Measurements from ENCODE around the gene C1orf74. TPM values are rescaled to one million over a fixed set of nuclear protein-coding genes. Genes with fewer than 3 reads are reported as not detected.
A peak's percentile ranks its signal among the peaks of the same experiment; 100 is the strongest.

C1orf74 gene
- total RNA-seq, 1 donor from 2014 or later: 2.7 TPM

GRCh38 chr1:209759829-209760359 is 24.5 kb downstream of the C1orf74 start:
- no peak overlapping the region for H3K27ac Mint-ChIP-seq (ENCODE audit: unreplicated experiment)

GRCh38 chr1:209758400-209758799 is 26.0 kb downstream of the C1orf74 start:
- no peaks in the 10 kb centered on the region for H3K36me3 Mint-ChIP-seq (ENCODE audit: low read depth)
- TF ChIP-seq CTCF (conservative IDR thresholded peaks at IDR 0.05): no peak
- H3K9me3 Mint-ChIP-seq: no peaks in the 10 kb centered on the region
- DNase-seq (ENCODE audit: low read depth, low spot score): no peak
- peaks cover 36% of the 10 kb centered on the region for H3K27me3 Mint-ChIP-seq (ENCODE audit: low read depth)
- no peaks in the 10 kb centered on the region for H3K4me1 Mint-ChIP-seq
- H3K27ac Mint-ChIP-seq (ENCODE audit: unreplicated experiment): peak overlapping the region; percentile 78
- H3K4me3 Mint-ChIP-seq: no peak overlapping the region

More at GRCh38 chr1:209759829-209760359, 24.5 kb downstream of the C1orf74 start:
- H3K27me3 Mint-ChIP-seq (ENCODE audit: low read depth): peaks cover 34% of the 10 kb centered on the region
- no peak for TF ChIP-seq CTCF (conservative IDR thresholded peaks at IDR 0.05)
- no peaks in the 10 kb centered on the region for H3K9me3 Mint-ChIP-seq
- H3K4me1 Mint-ChIP-seq: no peaks in the 10 kb centered on the region
- H3K36me3 Mint-ChIP-seq (ENCODE audit: low read depth): no peaks in the 10 kb centered on the region
- no peak for DNase-seq (ENCODE audit: low read depth, low spot score)
- no peak overlapping the region for H3K4me3 Mint-ChIP-seq

GRCh38 chr1:209756615-209757445 is 27.5 kb downstream of the C1orf74 start:
- Mint-ChIP-seq H3K27ac (ENCODE audit: unreplicated experiment) (no peak overlapping the region), H3K4me3 (no peak overlapping the region), H3K9me3 (no peaks in the 10 kb centered on the region), H3K4me1 (no peaks in the 10 kb centered on the region), H3K27me3 (ENCODE audit: low read depth) (peaks cover 27% of the 10 kb centered on the region), H3K36me3 (ENCODE audit: low read depth) (no peaks in the 10 kb centered on the region)
- DNase-seq (ENCODE audit: low read depth, low spot score): no peak
- TF ChIP-seq CTCF (conservative IDR thresholded peaks at IDR 0.05): no peak

- peaks cover 30% of the 10 kb centered on the region for H3K27me3 Mint-ChIP-seq (ENCODE audit: low read depth)
- no peak for DNase-seq (ENCODE audit: low read depth, low spot score)
- no peak within 1 kb of the TSS for H3K27ac Mint-ChIP-seq (ENCODE audit: unreplicated experiment)
Observed at GRCh38 chr1:209755926-209756614, 28.3 kb downstream of the C1orf74 start, which contains the start of gene TRAF3IP3. Gene TRAF3IP3 (plus strand): TSS chr1:209756053. CDS start chr1:209760040, 3,987 bp downstream.

More at GRCh38 chr1:209755926-209756614, 28.3 kb downstream of the C1orf74 start, which contains the start of gene TRAF3IP3:
- no peak within 1 kb of the TSS for H3K4me3 Mint-ChIP-seq
- H3K4me1 Mint-ChIP-seq: no peaks in the 10 kb centered on the region
- H3K36me3 Mint-ChIP-seq (ENCODE audit: low read depth): no peaks in the 10 kb centered on the region
- H3K9me3 Mint-ChIP-seq: no peaks in the 10 kb centered on the region
- TF ChIP-seq CTCF (conservative IDR thresholded peaks at IDR 0.05): no peak

Data from neural crest cell (in vitro differentiated cells).